Measurements from ENCODE around the gene PXDN.

PXDN gene

DNA sequence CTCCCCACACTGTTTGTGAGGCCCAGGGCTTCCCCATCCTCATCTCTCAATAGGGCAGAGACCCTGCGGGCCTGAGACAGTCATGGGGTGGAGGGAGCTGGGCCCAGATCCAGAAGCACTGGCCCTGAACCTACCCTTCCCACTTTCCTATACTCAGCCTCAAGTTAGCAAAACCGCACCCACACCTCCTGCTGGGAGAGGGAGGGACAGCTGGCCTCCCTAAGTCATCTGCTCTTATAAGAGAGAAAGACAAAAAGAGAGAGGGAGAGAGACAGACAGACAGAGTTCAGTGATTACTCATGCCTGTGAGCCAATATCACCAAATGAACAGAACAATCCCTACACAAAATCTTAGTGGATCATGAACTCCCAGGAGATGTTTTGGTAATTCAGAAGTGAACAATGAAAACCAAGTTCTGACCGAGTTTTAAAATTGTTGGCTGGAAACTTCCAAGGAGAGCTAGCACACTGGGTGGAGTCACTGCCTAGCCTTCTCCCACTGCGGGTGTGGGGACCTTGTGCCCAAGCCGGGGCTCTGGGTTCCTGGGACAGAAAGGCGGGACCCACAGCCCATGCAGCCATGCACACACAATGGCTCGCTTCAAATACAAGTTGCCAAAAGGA lies 130.5 kb downstream of the PXDN start:
- peak overlapping the region; percentile 60 to 78 (median 77) for H3K27ac Mint-ChIP-seq

DNA sequence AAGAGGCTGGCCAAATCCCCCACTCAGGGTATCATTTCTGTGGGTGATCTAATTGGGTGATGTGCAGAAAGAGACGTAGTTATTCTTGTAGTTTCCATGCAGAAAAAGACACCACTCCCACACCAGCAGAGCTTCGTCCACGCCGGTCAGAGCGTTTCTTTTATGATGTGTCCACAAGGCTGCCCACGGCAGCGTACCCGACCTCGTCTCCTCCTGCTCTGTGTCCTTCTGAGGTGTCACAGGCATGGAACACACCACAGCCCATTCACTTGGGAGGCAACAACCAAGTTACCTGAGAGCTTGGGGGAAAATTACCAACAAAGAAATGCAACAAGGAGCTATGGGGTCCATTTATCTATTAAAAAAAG lies 131.3 kb downstream of the PXDN start:
- H3K9me3 Mint-ChIP-seq, result no peaks in the 10 kb centered on the region
- H3K27ac Mint-ChIP-seq, result peak overlapping the region in 1 of 3 experiments; percentile 60
- H3K4me1 Mint-ChIP-seq, result peaks cover 26% of the 10 kb centered on the region
- no peaks in the 10 kb centered on the region for H3K36me3 Mint-ChIP-seq (ENCODE audit: low read depth)
- TF ChIP-seq, protein P1, sequence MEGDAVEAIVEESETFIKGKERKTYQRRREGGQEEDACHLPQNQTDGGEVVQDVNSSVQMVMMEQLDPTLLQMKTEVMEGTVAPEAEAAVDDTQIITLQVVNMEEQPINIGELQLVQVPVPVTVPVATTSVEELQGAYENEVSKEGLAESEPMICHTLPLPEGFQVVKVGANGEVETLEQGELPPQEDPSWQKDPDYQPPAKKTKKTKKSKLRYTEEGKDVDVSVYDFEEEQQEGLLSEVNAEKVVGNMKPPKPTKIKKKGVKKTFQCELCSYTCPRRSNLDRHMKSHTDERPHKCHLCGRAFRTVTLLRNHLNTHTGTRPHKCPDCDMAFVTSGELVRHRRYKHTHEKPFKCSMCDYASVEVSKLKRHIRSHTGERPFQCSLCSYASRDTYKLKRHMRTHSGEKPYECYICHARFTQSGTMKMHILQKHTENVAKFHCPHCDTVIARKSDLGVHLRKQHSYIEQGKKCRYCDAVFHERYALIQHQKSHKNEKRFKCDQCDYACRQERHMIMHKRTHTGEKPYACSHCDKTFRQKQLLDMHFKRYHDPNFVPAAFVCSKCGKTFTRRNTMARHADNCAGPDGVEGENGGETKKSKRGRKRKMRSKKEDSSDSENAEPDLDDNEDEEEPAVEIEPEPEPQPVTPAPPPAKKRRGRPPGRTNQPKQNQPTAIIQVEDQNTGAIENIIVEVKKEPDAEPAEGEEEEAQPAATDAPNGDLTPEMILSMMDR (IDR thresholded peaks at IDR 0.05; ENCODE audit: unreplicated experiment in 3 of 3), result no peak
- peaks cover 16% of the 10 kb centered on the region for H3K27me3 Mint-ChIP-seq (ENCODE audit: low read depth)
- H3K4me3 Mint-ChIP-seq, result no peak overlapping the region

More for the DNA sequence above, 130.5 kb downstream of the PXDN start:
- no peaks in the 10 kb centered on the region for H3K36me3 Mint-ChIP-seq (ENCODE audit: low read depth)
- peaks cover 19% of the 10 kb centered on the region for H3K4me1 Mint-ChIP-seq
- no peak overlapping the region for H3K4me3 Mint-ChIP-seq
- no peaks in the 10 kb centered on the region for H3K9me3 Mint-ChIP-seq
- H3K27me3 Mint-ChIP-seq (ENCODE audit: low read depth), result peaks cover 16% of the 10 kb centered on the region
- TF ChIP-seq, protein P1 (IDR thresholded peaks at IDR 0.05; ENCODE audit: unreplicated experiment in 3 of 3), result peak in 1 of 3 experiments; percentile 15

DNA sequence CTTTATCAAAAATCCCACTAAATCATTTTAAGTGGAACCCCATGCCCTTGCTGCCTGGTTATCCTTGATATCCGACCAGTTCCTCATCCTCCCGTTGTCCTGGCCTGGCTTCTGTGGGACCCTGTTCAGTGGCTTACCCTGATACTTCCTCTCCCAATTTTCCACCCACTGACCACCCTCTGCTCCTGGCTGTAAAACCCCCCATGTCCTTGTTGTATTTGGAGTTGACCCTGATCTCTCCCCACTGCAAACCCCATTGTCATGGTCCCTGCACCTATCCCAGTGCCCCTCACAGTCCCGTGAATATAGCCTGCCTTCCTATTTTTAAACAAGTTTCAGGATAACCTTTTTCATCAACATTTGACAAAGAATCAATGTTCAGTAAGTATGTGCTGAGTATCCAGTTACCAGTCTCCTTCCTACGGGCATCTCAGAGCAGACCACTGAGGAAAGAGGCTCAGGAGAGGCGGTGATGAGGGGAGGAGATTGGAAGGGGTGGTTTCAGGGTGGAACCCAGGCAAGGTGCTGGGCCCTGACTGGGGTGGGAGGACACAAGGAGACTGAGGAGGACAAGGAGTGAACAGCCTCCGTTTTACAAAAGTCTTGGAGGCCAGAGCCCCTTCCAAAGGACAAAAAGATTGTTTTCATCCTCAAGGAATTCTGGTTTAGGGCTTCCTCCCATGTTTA lies 131.8 kb downstream of the PXDN start:
- TF ChIP-seq, protein P1 (IDR thresholded peaks at IDR 0.05; ENCODE audit: unreplicated experiment in 3 of 3), result no peak
- Mint-ChIP-seq H3K36me3 (ENCODE audit: low read depth) (no peaks in the 10 kb centered on the region), H3K4me1 (peaks cover 26% of the 10 kb centered on the region), H3K27me3 (ENCODE audit: low read depth) (peaks cover 16% of the 10 kb centered on the region), H3K9me3 (no peaks in the 10 kb centered on the region), H3K27ac (peak overlapping the region in 1 of 3 experiments; percentile 19), H3K4me3 (peak overlapping the region in 1 of 3 experiments; percentile 12)

DNA sequence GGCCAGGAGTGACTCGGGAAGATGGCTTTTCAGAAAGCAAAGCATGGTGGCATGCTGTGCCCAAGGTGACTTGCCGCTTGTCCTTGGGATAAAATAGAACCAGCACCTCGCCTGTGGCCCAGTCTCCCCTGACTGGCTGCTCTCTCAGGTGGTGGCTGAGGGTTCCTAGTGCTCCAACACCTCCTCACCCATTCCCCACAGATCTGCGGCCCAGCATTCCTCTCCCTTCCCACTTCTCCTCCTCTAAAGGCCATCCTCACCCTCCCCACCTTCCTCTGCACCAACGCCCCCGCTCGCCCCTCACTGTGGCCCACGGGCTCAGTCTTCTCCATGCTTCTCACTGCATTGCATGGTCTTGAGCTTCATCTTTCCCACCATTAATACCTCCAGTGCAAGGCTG lies 132.4 kb downstream of the PXDN start:
- TF ChIP-seq, protein P1 (IDR thresholded peaks at IDR 0.05; ENCODE audit: unreplicated experiment in 3 of 3), result no peak
- Mint-ChIP-seq H3K36me3 (ENCODE audit: low read depth) (no peaks in the 10 kb centered on the region), H3K4me3 (no peak overlapping the region), H3K27me3 (ENCODE audit: low read depth) (peaks cover 21% of the 10 kb centered on the region), H3K27ac (no peak overlapping the region), H3K4me1 (peaks cover 31% of the 10 kb centered on the region), H3K9me3 (no peaks in the 10 kb centered on the region)

DNA sequence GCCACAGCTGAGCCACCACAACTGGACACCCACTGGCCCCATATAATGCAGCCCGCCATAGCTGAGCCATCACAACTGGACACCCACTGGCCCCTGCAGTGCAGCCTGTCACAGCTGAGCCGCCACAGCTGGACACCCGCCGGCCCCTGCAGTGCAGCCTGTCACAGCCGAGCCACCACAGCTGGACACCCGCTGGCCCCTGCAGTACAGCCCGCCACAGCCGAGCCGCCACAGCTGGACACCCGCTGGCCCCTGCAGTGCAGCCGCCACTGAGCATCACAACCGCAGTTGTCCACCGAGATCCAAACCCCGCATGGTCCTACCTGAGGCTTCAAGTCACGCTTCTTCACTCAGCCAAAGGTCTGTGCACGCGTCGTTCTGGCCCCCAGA lies 134.2 kb downstream of the PXDN start:
- H3K4me3 Mint-ChIP-seq, result no peak overlapping the region
- no peaks in the 10 kb centered on the region for H3K36me3 Mint-ChIP-seq (ENCODE audit: low read depth)
- H3K4me1 Mint-ChIP-seq, result peaks cover 37% of the 10 kb centered on the region
- no peak overlapping the region for H3K27ac Mint-ChIP-seq
- TF ChIP-seq, protein P1 (IDR thresholded peaks at IDR 0.05; ENCODE audit: unreplicated experiment in 3 of 3), result no peak
- H3K27me3 Mint-ChIP-seq (ENCODE audit: low read depth), result peaks cover 22% of the 10 kb centered on the region
- no peaks in the 10 kb centered on the region for H3K9me3 Mint-ChIP-seq

All from nephron (organoid).